MCF 10A (cell line): ENCODE measurements around the gene RABGAP1. TPM values are rescaled to one million over a fixed set of nuclear protein-coding genes. Genes with fewer than 3 reads are reported as not detected.

Source experiments
- BruUV-seq: library from RNA; stranded (reverse); fragments of 400-500 nt; replicated peaks from 2 replicates; lab custom pipeline; 2021; lab: Mats Ljungman, UMichigan
- CTCF ChIA-PET: fragments of 300-600 bp; sonication (Branson Sonifier 250); formaldehyde crosslinking; extraction: SDS; loops from one replicate; lab custom pipeline; 2021; ENCODE audit warnings: antibody characterized with exemption, inconsistent platforms; lab: Yijun Ruan, JAX
- POLR2A ChIA-PET: fragments of 300-600, 350-650 bp; sonication (Branson Sonifier 250); formaldehyde crosslinking; extraction: SDS; loops from one replicate; lab custom pipeline; 2020; ENCODE audit warnings: antibody characterized with exemption, inconsistent platforms; lab: Yijun Ruan, JAX
- DNase-seq: peaks from one replicate; pipeline ENCODE4 v3.0.0-alpha.2; 2018; ENCODE audit not compliant: unreplicated experiment
- H3K27ac Mint-ChIP-seq: one replicate; pipeline ENCODE4 v1.8.0; 2022; ENCODE audit warnings: mild to moderate bottlenecking, low read depth, mixed read lengths; ENCODE audit not compliant: unreplicated experiment
- H3K27me3 Mint-ChIP-seq: one replicate; pipeline ENCODE4 v1.8.0; 2022; ENCODE audit warnings: mixed read lengths; ENCODE audit not compliant: insufficient read depth, unreplicated experiment
- H3K36me3 Mint-ChIP-seq: one replicate; pipeline ENCODE4 v1.8.0; 2022; ENCODE audit warnings: mild to moderate bottlenecking, moderate library complexity, mixed read lengths; ENCODE audit not compliant: insufficient read depth, unreplicated experiment
- H3K4me1 Mint-ChIP-seq: one replicate; pipeline ENCODE4 v1.8.0; 2022; ENCODE audit warnings: mixed read lengths; ENCODE audit not compliant: insufficient read depth, unreplicated experiment
- H3K4me3 Mint-ChIP-seq: one replicate; pipeline ENCODE4 v1.8.0; 2022; ENCODE audit warnings: mild to moderate bottlenecking, moderate library complexity, mixed read lengths; ENCODE audit not compliant: unreplicated experiment
- H3K9me3 Mint-ChIP-seq: one replicate; pipeline ENCODE4 v1.8.0; 2022; ENCODE audit warnings: mixed read lengths; ENCODE audit not compliant: unreplicated experiment
- intact Hi-C: fragments of 100-400 bp; cut with micrococcal nuclease; formaldehyde crosslinking; loops from 2 replicates; pipeline ENCODE4 v1.14.1; 2022
- total RNA-seq: library from RNA; stranded (reverse); gene quantifications from 2 replicates; pipeline ENCODE4 v1.2.3, GENCODE V29; 2022
- TF ChIP-seq, protein P1 (sequence below): fragments of 200-600 bp; IDR thresholded peaks from one replicate; pipeline ENCODE4 v1.8.0; 2022; ENCODE audit warnings: antibody characterized with exemption, mild to moderate bottlenecking; ENCODE audit not compliant: unreplicated experiment

RABGAP1 gene
- total RNA-seq, 1 experiment from 2014 or later: 43.1 TPM

DNA sequence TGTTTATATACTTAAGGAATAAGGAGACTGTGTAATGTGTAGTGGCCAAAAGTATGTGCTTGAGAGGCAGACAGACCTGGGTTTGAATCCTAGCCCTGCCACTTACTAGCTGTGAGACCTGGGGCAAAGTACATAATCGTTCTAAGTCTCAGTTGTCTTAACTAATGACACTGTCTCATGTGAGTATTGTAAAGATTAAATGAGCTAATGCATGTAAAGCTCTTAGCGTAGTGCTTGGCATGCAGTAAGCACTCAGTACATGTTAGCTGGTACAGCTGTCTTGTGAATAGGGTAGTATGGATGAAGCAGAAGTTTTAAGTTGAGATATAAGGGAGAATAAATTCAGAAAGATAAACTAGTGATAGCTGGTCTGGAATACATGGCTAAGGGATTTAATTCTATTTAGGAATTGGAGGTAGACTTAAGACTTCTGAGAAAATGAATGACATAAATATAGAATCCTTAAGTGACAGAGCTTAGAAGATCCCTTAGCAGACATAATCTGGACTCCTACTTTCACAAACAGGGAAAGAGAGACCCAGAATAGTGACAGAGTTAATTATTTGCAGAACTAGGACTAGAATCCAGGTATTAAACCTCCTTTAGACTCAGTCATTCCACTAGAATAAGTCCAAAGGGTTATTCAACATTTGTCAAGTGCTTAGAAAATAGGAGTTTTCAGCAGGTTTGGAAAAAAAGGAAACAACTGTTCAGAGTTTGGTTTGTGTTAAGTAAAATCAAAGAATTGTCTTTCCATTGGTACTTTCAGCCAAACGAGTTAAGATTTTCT, 105.8 kb downstream of the RABGAP1 start:
- no TSS peak for BruUV-seq
- ChIA-PET POLR2A (interaction anchor here (0.7 kb wide), 1 partner anchor 25 kb away, joined by 3 read pairs; no protein-coding TSS in a partner anchor), CTCF (interaction anchor here (0.6 to 1.4 kb wide), 3 partner anchors 46 to 115 kb away, joined by 3 to 4 read pairs (median 3); no protein-coding TSS in a partner anchor)
- peaks cover 27% of the 10 kb centered on the region for H3K4me1 Mint-ChIP-seq
- intact Hi-C loops: no loop called here
- no peak overlapping the region for H3K4me3 Mint-ChIP-seq
- no peak for DNase-seq
- peaks cover 16% of the 10 kb centered on the region for H3K9me3 Mint-ChIP-seq
- H3K27me3 Mint-ChIP-seq: no peaks in the 10 kb centered on the region
- peaks cover 21% of the 10 kb centered on the region for H3K36me3 Mint-ChIP-seq
- TF ChIP-seq, protein P1, sequence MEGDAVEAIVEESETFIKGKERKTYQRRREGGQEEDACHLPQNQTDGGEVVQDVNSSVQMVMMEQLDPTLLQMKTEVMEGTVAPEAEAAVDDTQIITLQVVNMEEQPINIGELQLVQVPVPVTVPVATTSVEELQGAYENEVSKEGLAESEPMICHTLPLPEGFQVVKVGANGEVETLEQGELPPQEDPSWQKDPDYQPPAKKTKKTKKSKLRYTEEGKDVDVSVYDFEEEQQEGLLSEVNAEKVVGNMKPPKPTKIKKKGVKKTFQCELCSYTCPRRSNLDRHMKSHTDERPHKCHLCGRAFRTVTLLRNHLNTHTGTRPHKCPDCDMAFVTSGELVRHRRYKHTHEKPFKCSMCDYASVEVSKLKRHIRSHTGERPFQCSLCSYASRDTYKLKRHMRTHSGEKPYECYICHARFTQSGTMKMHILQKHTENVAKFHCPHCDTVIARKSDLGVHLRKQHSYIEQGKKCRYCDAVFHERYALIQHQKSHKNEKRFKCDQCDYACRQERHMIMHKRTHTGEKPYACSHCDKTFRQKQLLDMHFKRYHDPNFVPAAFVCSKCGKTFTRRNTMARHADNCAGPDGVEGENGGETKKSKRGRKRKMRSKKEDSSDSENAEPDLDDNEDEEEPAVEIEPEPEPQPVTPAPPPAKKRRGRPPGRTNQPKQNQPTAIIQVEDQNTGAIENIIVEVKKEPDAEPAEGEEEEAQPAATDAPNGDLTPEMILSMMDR: no peak
- H3K27ac Mint-ChIP-seq: no peak overlapping the region

DNA sequence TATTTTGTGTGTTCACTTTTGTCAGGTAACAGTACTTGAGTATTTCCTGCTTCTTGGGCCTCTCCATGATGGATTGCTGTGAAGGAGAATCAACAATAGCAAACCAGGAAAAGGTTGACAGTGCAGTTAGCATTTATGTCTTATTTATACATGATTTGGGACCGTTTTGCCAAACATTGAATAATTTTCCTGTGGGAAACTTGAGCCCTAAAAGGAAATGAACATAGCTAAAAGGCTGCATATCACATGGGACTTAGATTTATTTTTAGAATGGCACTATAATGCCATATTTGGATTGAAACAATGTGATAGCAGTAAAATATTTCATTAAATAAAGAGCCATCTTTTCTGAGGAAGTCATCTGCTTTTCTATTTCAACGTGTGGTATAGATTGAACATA, 107.9 kb downstream of the RABGAP1 start:
- DNase-seq: no peak
- H3K4me3 Mint-ChIP-seq: no peak overlapping the region
- H3K36me3 Mint-ChIP-seq: peaks cover 17% of the 10 kb centered on the region
- peak overlapping the region; percentile 17 for H3K27ac Mint-ChIP-seq
- POLR2A ChIA-PET: interaction anchor here (0.6 to 2.3 kb wide), 5 partner anchors 9 to 713 kb away, joined by 4 to 9 read pairs (median 4); no protein-coding TSS in a partner anchor
- CTCF ChIA-PET: interaction anchor here (0.8 to 1.3 kb wide), 2 partner anchors 51 to 301 kb away, joined by 3 to 4 read pairs; no protein-coding TSS in a partner anchor
- TF ChIP-seq, protein P1: no peak
- no TSS peak for BruUV-seq
- peaks cover 20% of the 10 kb centered on the region for H3K4me1 Mint-ChIP-seq
- H3K9me3 Mint-ChIP-seq: no peaks in the 10 kb centered on the region
- H3K27me3 Mint-ChIP-seq: no peaks in the 10 kb centered on the region
- intact Hi-C loops: no loop called here

DNA sequence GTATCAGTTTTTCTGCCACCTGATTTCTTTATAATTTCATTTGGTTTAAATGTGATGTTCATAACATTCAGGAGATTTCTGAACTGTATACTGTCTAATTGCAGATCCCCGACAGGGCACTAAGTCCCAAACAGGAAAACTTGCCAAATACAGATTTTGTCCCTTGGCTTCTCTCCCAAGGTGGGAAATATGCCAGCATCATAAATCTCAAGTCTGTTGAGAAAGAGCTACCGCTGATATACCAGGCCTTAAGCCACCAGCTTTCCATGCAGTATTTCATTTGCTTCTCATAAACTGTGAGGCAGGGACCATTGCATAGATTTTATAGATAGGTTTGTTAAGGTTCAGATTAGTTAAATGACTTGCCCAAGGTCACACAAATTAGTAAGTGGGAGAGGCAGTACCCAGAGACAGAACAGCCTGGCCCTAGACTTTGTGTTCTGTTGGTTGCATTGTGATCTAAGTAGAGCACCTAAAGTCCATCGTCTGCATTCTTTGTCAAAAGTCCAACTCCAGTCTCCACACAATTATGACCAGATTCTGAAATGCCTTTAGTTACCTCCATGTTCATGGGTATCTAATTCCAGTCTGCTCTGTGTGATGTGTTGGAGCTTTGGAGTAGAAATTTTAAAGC, 108.9 kb downstream of the RABGAP1 start:
- Mint-ChIP-seq H3K4me1 (peaks cover 14% of the 10 kb centered on the region), H3K4me3 (no peak overlapping the region), H3K27me3 (no peaks in the 10 kb centered on the region), H3K9me3 (no peaks in the 10 kb centered on the region), H3K36me3 (peaks cover 25% of the 10 kb centered on the region), H3K27ac (peak overlapping the region; percentile 17)
- no TSS peak for BruUV-seq
- ChIA-PET CTCF (interaction anchor here (0.6 kb wide), 3 partner anchors 59 to 1503 kb away, joined by 3 read pairs; no protein-coding TSS in a partner anchor), POLR2A (interaction anchor here (0.7 to 2.3 kb wide), 5 partner anchors 10 to 145 kb away, joined by 4 to 9 read pairs (median 5); no protein-coding TSS in a partner anchor)
- intact Hi-C loops: no loop called here
- TF ChIP-seq, protein P1: no peak
- DNase-seq: peak; percentile 79

DNA sequence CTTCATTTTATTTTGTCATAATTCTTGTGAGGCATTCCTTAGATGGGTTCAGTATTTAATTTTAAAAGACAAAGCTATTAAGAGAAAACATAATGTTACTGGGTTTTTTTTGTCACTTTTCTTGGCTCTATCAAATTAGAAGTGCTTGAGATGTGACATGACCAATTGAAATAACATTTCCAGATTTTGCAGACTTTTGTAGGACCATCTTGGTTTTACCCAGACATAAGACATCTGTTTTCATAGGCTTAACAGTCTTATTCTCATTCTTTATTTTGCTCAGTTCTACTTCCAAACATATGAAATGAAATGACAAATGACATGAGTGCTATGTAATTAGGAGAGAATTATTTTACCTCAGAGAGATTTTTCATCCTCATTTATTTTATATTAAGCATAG, 112.2 kb downstream of the RABGAP1 start:
- Mint-ChIP-seq H3K4me3 (no peak overlapping the region), H3K4me1 (peaks cover 11% of the 10 kb centered on the region), H3K36me3 (peaks cover 39% of the 10 kb centered on the region), H3K9me3 (no peaks in the 10 kb centered on the region), H3K27me3 (no peaks in the 10 kb centered on the region), H3K27ac (no peak overlapping the region)
- CTCF ChIA-PET: interaction anchor here (0.6 to 1.0 kb wide), 4 partner anchors 14 to 297 kb away, joined by 3 to 4 read pairs (median 3); no protein-coding TSS in a partner anchor
- no peak for DNase-seq
- POLR2A ChIA-PET: interaction anchor here (0.7 to 1.2 kb wide), 4 partner anchors 8 to 394 kb away, joined by 3 to 4 read pairs (median 4); no protein-coding TSS in a partner anchor
- intact Hi-C loops: no loop called here
- no TSS peak for BruUV-seq
- TF ChIP-seq, protein P1: no peak
